ENCODE data around the gene FAM53B.

Gene FAM53B

DNA sequence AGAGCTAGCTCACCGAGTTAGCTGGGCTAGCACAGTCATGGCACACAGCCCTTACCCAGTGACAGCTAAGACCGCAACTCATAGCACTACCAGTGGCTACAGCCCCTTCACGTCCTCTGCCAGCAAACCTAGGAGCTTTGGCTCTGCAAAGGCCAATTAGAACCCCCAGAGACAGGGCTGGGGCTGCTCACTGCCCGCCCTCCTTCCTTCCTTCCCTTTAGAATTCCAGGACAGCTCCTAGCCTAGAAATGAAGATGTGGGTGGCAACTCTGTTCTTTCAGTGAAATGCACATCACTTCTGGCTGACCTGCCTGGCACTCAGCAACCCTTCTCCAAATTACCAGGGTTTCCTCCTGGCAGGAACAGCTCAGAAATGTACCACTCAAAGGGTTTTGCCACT, 99.9 kb downstream of the FAM53B start:
- no peak for DNase-seq

- no peak for DNase-seq
These were observed 100.7 kb downstream of the FAM53B start for GRCh38 chr10:124643330-124644009.

DNA sequence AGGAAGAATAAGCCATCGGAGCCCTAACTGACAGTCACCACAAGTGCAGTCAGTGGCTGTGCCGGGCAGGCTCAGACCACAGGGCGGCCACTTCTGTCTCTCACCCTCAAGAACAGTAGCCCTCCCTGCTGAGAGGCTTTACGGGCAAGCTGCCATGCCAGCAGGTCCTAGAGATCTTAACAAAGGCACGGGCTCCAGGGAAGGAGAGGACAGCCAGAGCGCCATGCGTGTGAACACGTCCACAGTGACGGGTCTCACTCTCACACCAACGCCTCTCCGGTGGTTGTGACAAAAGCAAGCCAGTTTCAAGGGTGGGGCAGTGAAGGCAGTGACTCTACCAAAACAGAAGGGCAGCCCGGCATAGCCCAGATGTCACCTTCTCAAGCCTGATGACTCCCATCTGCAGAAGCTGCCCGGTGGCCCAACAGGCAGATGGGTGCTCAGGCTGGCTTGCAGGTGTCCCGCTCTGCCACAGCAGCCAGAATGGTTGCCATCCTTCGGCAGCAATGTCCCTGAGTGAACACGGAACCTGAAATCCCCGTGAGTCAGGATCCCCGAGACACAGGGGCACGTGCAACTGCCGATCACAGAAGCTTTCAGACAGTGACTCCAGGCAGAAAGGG, 102.0 kb downstream of the FAM53B start:
- no peak for DNase-seq

GRCh38 chr10:124641282-124642087, 102.7 kb downstream of the FAM53B start:
- peak; percentile 73 for DNase-seq

DNA sequence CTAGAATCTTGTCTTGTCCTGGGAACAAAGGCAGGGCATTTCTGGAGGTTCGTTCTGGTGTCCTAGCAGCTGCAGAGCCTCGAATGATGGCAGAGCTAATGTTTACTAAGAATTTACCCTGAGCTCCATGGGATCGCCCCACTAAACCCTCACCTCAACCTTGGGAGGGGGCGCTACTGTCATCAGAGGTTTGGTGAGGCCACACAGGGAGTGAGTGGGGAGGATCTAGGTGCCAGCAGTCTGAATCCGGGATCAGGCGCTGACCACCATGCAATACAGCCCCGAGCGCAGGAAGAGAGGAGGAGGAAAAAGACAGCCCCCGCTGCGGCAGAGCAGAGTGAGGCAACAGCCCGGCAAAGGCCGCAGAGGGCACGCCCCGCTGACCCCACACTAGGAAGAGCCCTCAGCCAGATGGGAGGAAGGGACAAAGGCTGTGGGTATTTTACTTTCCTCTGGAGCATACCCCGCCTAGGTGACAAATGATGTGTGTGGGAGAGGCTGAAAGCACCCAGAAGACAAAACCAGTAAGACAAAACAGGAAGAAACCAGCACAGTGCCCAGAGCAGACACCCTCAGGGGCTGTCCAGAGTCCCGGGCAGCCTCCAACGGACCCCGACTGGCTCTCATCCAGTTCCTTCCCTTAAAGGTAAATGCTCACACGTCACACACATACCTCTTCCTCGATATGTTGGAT, 103.5 kb downstream of the FAM53B start:
- DNase-seq, result peak; percentile 37

GRCh38 chr10:124640056-124640455, 104.1 kb downstream of the FAM53B start:
- DNase-seq, result no peak

DNA sequence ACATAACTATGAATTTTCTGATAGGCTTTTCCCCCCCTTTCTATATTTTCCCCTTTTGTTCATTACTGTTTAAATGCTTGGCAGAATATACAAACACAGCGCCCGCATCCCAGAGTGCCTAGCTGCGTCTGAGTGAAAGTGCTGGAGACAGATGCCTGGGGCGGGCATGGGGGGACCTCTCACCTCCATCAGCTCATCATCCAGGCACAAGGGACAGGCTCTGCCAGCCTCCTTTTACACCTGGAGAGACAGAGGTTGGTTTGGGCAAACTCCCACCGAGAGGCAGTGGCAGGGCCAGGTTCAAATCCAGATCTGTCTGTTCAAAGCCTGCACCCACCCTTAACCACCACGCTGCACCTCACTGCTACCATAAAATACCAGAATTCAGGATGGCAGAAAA, 104.5 kb downstream of the FAM53B start:
- DNase-seq, result no peak

DNA sequence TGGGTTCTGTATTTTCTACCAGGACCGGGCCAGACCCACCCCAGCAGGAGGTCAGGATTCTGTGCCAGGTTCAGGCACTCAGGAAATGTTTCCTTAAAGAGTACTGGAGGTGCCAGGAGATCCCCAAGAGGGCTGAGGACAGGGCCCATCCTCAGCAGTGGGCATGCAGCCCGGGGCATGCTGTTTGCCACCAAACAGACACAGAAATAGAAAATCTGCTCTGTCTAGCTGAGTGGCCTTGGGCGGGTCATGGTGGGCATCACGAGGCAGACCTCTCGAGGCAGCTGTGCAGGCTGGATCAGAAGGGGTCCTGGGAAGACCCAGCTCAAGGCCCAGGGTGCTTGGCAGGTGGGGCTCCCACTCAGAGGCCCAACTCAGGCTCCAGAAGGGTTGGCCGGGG, 105.0 kb downstream of the FAM53B start:
- no peak for DNase-seq

DNA sequence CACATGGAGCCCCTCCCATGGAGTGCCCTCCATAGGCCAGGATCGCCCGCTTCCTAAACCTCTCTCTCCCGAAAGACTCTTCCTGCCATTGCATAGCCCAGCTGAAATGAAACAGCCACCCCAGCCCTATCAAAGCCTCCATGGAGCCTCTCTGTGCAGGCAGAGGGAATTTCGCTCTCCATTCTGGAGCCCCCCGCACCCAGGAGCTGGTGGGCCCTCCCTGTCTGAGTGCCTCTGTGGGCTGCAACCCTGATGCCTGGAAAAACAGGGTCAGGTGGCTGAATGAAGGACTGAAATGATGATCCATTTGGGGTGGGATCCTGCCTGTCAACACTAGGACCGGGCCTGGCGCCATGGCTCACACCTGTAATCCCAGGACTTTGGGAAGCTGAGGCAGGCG, 106.4 kb downstream of the FAM53B start:
- no peak for DNase-seq

DNA sequence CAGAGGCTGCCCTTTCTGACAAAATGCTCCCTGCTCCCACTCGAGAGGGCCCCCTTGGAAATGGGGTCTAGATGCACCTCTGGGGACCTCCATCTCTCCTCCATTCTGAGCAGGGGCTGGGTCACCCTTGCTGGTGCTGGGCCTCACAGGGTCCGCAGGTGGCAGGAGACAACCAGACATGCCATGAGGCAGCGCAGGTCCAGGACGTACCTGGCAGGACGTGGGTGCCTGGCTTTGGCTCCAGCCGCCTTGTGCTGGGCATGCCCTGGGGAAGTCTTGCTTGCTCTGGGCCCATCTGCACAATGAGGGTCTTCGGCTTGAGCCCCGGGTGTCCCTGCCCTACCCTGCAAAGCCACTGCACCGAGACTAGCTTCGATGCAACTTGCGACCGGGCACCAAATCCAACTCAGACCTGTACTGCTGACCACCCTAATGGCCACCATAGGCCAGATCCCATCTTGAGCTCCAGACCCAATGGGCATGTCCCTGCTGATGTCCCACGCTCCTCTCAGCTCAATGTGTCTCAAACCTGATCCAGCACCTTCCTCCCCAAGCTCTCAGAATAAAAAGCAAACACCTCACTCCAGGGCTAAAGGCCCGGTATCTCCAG, 107.0 kb downstream of the FAM53B start:
- no peak for DNase-seq

GRCh38 chr10:124636271-124636995, 107.7 kb downstream of the FAM53B start:
- DNase-seq, result peak; percentile 71

DNA sequence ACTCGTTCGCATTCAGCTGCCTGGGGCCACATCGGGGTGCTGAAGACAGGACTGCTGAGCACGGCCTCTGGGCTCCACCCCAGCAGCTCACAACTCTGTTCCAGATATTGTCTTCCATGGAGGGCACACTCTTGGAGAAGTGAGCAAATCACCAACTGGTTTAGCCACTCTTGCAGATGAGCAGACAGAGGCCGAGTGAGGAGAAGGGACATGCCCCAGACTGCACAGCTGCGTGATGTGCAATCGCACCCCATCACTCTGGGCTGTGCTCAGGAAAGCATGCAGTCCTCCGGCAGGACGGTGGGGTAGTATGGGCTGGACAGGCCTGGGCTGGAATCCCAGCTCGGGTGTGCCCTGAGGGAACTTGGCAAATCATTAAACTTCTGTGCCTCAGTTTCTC, 111.6 kb downstream of the FAM53B start:
- DNase-seq, result no peak

- DNase-seq, result peak; percentile 67
These were observed 112.1 kb downstream of the FAM53B start for GRCh38 chr10:124632064-124632531.

DNA sequence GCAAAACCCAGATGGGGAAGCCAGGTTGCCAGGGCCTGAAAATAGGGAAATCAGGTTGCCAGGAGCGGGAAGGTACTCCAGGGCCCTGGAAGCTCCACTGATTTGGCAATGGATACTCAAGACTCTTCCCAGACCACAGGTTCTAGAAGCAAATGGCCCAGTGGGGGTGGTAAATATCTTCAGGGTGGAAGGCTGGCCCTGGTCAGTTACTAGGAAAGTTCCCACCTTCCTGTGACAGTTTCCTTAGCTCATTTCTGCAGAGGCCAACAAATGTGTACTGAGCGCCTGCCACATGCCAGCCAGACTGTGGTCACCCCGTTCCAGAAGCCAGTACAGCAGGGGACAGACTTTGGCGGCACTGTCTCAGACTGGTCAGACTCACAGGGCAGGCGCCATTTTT, 113.6 kb downstream of the FAM53B start:
- DNase-seq, result no peak

DNA sequence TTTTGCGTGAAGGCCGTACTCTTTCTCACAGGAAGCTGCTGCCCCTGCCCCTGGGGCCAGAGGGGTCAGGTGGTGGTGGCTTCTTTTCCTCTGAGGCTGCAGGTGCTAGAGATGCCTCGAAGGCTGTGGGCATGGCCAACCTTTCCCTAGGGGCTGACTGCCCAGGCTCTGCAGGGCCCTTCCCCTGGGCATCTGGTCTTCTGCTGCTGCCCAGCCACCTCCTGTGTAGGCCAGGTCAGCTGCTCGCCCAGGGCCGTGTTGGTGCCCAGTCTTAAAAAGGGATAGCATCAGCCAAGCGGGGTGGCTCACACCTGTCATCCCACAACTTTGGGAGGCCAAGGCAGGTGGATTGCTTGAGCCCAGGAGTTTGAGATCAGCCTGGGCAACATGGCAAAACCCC, 114.3 kb downstream of the FAM53B start:
- no peak for DNase-seq

GRCh38 chr10:124629415-124629814, 114.8 kb downstream of the FAM53B start:
- no peak for DNase-seq

GRCh38 chr10:124628676-124629021, 115.5 kb downstream of the FAM53B start:
- no peak for DNase-seq

DNA sequence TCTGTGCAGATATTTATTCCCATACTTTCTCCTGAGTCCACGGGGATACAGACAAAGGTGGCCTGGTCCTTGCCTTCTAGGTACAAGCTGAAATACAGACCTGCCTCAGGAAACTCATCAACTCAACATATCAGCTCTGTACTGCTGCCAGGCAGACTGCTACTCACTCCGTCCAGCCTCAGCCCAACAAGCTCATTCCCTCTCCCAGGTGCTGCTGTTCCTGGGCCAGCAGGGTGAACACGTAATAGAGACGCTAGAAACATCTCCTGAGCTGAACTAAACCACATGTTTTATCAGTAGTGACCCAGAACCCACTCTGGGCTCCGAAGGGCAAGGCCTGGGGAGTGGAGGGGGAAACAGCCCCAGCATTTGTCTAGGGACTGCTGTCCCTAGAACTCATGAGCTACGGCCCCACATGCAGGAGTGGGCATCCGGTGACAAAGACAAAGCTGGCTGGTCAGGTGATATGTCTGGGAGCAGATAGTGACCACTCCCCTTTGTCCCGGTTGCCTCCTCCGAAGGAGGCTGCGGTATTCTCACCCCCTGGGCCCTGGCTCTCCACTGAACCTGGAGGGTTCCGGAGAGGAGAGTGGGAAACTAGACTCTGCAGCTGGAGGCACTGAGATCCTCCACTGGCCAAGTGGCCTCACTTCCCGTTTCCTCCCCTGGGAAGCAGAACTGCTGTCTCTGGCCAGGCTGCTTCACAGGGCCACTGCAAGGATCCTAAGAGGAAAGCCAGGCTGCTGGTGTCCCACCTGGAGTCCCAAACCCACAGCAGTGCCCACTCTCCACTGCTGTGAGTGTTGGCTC, 116.1 kb downstream of the FAM53B start:
- no peak for DNase-seq

DNA sequence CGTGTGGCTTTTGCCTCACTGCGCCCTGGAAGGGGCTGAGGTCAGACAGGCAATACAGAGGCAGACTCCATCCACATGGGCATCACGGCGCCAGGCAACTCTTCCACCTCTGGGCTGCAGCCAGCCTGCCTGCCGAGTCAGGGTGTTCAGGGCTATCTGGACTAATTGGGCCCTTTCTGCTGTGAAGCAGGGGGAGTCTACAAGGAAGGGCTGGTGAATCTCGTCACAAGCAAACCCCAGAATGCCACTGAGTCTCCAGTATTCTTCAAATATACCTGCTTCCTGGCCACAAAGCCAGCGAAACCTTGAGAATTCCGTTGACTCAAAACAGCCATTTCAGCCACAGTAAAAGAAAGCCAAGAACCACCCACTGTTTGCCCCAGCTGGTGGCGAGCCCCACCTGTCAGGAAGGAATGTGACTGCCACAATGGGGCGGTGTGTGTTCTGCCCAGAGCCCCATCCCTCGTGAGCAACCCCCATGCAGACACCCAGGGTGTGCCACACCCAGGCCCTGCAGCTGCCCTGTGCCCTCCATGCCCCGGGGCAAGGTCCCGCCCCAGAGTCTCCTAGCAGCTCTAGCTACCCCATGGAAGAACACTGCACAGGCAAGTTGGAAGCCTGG, 117.3 kb downstream of the FAM53B start:
- peak; percentile 76 for DNase-seq

DNA sequence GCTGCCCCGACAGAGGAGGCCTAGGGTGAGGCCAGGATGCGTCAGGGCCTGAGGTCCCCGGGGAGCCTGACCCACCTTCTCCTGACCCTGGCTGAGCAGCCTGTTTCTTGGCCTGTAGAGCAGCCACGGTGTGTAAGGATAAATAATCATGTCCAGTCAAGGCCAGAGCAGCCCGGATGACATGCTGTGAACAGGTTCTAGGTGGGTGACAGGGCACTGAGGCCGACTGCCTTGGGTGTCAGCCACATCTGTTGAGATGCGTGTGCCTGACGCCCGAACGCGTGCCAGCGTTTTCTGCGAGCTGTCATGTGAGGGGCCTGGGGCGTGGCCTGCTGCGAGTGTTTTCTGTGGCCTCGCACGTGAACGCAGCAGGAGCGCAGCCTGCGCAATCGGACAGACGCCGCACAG, 118.3 kb downstream of the FAM53B start:
- DNase-seq, result no peak

DNA sequence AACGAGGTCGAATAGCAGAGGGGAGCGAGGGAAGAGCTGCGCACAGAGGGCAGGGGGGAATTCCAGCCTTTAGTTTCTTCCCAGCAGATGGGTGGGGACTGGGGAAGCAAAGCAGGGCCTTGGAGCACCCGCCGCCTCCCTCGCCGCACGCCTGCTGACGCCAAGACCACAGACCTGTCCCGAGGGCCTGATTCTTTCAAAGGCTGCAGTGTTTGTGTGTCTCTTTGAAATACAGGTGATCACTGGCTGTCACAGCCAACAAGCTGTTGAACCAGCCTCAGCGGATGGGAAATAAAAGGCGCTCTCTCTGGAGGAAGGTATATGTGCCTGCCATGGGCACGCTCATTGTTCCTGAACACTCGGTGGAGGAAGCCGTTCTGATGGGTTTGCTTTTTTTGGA, 119.3 kb downstream of the FAM53B start:
- DNase-seq, result no peak
